ENCODE data around the gene DDX56. TPM values are rescaled to one million over a fixed set of nuclear protein-coding genes. Genes with fewer than 3 reads are reported as not detected.

Gene DDX56
- total and polyA plus RNA-seq, 2 of the 13 experiments (the other 11 are each of a cell fraction or from before 2014, with no cell fraction given): 82.6 to 120 TPM

GRCh38 chr7:44530990-44531389, 42.7 kb downstream of the DDX56 start:
- ChIA-PET CTCF (ENCODE audit: low intra/inter-chr PET ratio, low total read pairs) (no interaction called here), POLR2A (no interaction called here)
- in situ Hi-C loops (cut with HindIII; ENCODE audit: extremely low pct_ligation_motif_present, low pct_unique_long_range_greater_than_20kb) (no loop called here), intact Hi-C loops (cut with micrococcal nuclease; ENCODE audit: unreplicated experiment) (no loop called here)
- Histone ChIP-seq H3K4me2 (ENCODE audit: low read depth, low read length) (no peak overlapping the region), H3K27me3 (ENCODE audit: control insufficient read depth in 1 of 2, insufficient read depth in 2 of 2, low read length in 2 of 2) (no peaks in the 10 kb centered on the region), H3K9ac (ENCODE audit: insufficient read depth, low read depth, low read length) (no peak overlapping the region), H3K79me2 (ENCODE audit: insufficient read depth, low read length) (peaks cover 11% of the 10 kb centered on the region), H3K9me3 (ENCODE audit: low read length) (no peaks in the 10 kb centered on the region), H3K27ac (ENCODE audit: extremely low read length, insufficient read depth, low read length) (no peak overlapping the region), H3K4me1 (ENCODE audit: insufficient read depth, low read length) (peaks cover 27% of the 10 kb centered on the region), H4K20me1 (ENCODE audit: insufficient read depth, low read length) (peaks cover 7% of the 10 kb centered on the region), H3K4me3 (replicated peaks in 1 of 3; ENCODE audit: insufficient read depth in 1 of 3, low read depth in 2 of 3, low read length in 3 of 3) (no peak overlapping the region), H3K36me3 (replicated peaks in 1 of 2; ENCODE audit: control insufficient read depth in 1 of 2, insufficient read depth in 2 of 2, low read length in 2 of 2) (peaks cover 10 to 38% of the 10 kb centered on the region in 2 experiments), H2AFZ (ENCODE audit: low read length) (no peak overlapping the region)
- WGBS (ENCODE audit: low lambda C conversion rate): 96% methylated on average over 9 of the region's 10 CpGs
- ATAC-seq: no peak
- no TSS peak for BruUV-seq (replicated peaks)
- no peak for DNase-seq (ENCODE audit: low spot score)
- FAIRE-seq: no peak
- TF ChIP-seq ZNF547 (CRISPR knock-in tag; IDR thresholded peaks at IDR 0.05) (no peak), MAZ (IDR thresholded peaks at IDR 0.05; ENCODE audit: borderline replicate concordance, low read depth, low read length) (no peak), MAZ (CRISPR knock-in tag; IDR thresholded peaks at IDR 0.05; ENCODE audit: low read depth) (no peak), SCMH1 (CRISPR knock-in tag; IDR thresholded peaks at IDR 0.05; ENCODE audit: borderline replicate concordance) (no peak), DZIP1 (CRISPR knock-in tag; IDR thresholded peaks at IDR 0.05) (no peak), KDM4B (CRISPR knock-in tag; IDR thresholded peaks at IDR 0.05) (no peak)

Data from HepG2 (cell line).